NCI-H1092 (cell line): ENCODE measurements around the gene HEATR1.
"Not testable (repeated sequence)": the region's sequence is repeated elsewhere in the genome, so short reads cannot be mapped to it uniquely, and the experiment has no call there.

ENCODE experiments used
- DNase-seq: peaks from one replicate; lab custom pipeline; 2025; lab: John Stamatoyannopoulos, UW

The HEATR1 gene

DNA sequence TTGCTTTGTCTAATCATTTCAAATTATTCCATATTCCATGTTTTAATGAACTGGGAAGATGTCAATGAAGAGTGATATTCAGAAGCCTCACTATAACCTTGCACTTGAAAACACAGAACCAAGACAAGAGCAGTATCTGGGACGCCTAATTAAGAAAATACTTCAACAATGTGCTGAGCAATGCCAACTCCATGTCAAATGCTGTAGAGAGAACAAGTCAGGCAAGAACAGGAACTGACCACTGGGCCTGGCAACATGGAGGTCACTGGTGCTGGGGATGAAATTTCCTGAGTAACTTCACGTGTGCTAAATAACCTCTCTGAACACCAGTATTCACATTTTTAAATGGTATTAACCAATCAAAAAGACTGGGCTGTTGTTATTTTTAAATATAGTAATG lies 22.8 kb downstream of the HEATR1 start:
- no peak for DNase-seq

DNA sequence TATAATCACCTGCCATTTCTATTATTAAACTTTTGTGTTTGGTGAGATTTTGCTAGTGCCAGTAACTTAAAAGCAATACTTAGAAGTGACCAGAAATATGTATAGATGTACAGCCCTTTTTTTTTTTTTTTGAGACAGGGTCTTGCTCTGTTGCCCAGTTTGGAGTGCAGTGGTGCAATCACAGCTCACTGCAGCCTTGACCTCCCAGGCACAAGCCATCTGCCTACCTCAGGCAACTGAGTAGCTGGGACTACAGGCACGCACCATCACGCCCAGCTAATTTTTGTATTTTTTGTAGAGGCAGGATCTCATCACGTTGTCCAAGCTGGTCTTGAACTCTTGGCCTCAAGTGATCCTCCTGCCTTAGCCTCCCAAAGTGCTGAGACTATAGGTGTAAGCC lies 23.9 kb downstream of the HEATR1 start:
- DNase-seq: not testable (repeated sequence)

GRCh38 chr1:236578661-236579060 lies 25.7 kb downstream of the HEATR1 start:
- no peak for DNase-seq

DNA sequence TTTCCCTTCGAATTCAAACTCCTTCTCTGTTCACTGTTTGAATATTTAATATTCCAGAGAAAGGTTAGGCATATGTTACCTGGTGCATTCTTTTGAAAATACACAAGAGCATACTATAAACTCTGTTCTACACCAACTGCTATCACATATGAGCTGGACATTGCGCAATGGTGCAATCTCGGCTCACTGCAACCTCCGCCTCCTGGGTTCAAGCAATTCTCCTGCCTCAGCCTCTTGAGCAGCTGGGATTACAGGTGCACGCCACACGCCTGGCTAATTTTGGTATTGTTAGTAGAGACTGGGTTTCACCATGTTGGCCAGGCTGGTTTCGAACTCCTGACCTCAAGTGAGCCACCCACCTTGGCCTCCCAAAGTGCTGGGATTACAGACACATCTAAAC lies 27.3 kb downstream of the HEATR1 start:
- DNase-seq: not testable (repeated sequence)

- no peak for DNase-seq
Measured at GRCh38 chr1:236576004-236576403, 28.3 kb downstream of the HEATR1 start.

GRCh38 chr1:236575523-236575922 lies 28.8 kb downstream of the HEATR1 start:
- no peak for DNase-seq

DNA sequence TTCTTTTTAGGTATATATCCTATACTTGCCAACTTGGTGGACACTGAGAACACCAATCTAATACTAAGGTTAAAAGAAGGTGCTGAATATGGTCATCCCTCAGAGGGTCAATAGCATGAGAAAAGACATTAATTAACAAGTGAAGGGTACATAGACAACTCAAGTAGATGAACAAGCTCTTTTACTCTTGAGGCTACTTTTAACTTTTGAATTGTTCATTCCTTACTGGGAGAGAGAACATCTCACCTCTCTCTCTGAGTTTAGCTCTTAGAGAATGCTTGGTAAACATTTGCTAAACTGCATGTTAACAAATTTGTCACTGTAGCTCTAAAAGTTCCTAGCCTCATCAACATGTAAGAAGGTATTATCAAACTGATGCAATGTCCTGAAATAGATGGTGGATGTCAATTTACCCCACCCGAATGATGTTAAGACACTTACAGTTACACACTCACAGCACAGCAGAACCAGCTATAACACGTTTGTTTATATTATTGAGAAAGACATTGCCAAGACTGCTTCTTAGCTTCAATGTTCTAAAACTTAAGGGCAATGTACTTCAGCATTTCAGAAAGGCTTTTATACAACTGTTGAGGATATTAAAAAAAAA lies 35.9 kb downstream of the HEATR1 start:
- no peak for DNase-seq

DNA sequence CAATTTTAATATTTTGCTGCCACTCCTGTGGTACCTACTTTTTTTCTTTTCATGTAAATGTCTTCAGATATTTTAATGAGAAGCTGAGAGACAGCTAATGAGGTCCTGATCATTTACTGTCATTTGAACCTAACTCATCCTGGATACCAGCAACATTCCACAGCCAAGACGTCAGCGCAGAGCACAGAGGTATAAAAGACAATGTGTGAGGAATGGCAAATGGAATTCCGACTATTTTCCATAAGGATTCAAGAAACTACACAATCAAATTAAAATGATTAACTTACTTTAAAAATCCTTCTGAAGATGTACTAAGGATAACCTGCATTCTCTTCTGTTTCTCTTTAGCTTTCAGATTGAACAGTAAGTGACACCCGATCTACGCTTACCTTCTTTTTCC lies 38.8 kb downstream of the HEATR1 start:
- DNase-seq: no peak

- no peak for DNase-seq
Measured at GRCh38 chr1:236561976-236562375, 42.3 kb downstream of the HEATR1 start.

GRCh38 chr1:236560213-236560771 lies 44.0 kb downstream of the HEATR1 start:
- no peak for DNase-seq

GRCh38 chr1:236558846-236559245 lies 45.5 kb downstream of the HEATR1 start:
- DNase-seq: no peak

- no peak for DNase-seq
Measured at GRCh38 chr1:236558081-236558480, 46.2 kb downstream of the HEATR1 start.

DNA sequence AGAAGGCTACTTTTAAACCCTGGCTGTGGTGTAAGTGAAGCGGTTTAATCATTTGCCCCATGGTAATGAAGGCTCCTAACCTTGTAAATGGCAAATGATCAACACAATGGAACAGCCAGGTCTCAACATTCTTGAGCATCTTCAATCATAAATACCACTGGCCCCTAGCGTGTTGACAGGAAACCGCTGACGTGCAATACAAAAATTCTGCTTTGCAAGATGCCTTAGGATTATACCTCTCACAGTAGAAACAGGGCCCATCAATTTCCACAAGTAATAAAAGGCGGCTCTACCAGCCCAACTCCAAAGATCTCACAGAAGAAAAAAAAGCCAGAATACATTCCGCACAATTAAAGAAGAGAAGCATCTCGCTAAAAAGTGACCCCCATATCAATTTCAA lies 47.7 kb downstream of the HEATR1 start:
- no peak for DNase-seq

DNA sequence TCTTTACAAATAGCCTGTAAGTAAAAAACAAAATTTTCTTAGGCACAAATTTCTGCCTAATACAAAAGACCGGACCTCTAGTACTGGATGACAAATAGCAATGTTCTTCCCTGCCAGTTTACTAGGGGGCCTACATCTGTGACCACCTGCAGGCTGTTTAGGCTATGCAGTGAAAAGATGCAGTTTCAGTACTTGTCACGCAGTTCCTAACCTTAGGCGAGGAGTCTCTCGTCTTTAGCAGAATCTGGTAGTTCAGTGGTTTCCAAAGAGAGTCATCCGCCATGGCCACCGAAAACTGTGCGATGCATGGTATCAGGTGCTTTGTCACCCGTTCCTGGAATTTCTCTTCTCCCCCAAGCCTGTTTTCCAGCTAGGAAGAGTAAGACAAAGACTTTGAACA lies 50.9 kb downstream of the HEATR1 start:
- DNase-seq: no peak

DNA sequence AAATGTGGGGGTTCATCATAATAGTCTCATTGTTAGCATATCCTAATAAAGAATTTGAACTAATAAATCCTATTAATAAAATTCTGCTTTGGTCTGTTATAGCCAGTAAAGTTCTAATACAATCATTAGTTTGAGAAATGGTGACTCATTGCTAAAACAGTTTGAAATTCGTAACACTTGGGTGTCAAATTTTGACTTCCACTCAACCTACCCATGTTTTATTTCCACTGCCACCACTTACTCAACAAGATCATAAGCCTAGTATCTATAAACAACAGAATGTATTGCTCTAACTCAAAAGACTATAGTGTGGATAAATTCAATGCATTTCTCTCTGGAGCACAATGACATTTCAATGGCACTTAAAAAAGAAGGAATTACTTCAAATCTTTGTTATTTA lies 51.4 kb downstream of the HEATR1 start:
- no peak for DNase-seq

DNA sequence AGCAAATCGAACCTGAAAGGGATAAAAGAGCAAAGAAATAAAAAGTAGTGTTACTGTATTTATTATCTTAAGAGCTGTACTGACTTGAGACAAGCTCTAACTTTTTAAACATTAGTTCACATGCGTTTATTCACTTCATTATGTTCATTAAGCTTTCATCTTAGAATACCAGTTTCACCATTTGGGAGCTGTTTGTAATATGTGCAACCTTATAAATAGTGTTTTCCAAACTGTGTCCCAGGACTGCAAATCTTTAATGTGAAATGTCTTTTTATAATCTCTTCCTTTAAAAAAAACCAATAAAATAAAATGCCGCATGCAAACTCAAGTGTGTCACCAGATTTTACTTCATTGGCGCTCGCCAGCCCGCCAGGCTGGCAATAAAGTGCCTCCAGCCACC lies 52.2 kb downstream of the HEATR1 start:
- no peak for DNase-seq

DNA sequence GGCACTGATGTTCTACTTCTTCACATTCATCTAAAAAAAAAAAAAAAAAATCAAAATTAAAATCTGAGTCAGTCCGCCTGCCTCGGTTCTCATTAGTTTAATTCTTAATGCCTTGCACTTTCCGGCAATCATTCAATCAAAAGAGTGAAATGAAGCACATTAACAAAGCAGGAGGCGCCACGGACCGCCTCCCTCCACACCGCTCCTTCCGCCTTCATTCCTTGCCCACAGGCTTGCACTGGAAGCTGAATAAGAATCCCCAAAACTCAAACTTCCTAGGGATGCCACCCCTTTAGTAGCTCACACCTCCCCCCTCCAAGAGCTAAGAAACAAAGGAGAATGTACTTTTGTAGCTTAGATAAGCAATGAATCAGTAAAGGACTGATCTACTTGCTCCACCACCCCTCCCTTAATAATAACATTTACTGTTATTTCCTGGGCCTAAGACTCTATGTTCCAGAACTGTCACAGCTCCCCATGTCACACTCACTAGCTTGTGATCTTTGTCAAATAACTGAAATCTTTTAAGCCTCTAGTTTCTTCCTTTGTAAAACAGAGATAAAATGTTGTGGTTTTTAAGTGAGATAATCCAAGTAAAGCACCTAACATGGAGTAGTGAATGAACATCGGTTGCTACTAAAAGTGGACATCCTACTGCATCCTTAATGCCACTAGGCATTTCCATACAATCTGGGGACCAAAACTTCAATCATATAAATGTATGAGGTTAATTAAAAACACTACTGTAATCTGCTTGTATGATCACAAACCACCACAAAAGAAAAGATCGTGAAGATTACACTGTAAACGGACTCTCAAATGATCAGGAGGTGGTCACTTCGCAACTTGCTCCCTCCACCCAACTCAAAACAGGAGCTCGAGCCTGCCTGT lies 53.1 kb downstream of the HEATR1 start:
- DNase-seq: no peak

DNA sequence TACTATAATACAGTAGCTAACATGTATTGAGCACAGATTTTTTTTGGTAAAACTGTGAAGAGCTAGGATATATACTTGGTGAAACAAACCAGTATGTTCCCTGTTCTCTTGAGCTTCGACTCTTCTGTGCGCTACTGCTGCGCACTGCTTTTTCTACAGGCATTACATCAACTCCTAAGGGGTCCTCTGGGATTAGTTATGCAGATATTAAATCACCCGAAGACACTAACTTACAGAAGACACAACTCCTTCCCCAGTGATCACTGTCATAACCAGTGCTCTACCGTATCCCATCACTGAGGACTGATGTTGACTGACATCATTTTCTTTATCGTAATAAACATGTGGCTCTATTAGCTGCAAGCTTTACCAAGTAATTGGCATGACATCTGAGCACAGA lies 55.9 kb downstream of the HEATR1 start:
- no peak for DNase-seq

DNA sequence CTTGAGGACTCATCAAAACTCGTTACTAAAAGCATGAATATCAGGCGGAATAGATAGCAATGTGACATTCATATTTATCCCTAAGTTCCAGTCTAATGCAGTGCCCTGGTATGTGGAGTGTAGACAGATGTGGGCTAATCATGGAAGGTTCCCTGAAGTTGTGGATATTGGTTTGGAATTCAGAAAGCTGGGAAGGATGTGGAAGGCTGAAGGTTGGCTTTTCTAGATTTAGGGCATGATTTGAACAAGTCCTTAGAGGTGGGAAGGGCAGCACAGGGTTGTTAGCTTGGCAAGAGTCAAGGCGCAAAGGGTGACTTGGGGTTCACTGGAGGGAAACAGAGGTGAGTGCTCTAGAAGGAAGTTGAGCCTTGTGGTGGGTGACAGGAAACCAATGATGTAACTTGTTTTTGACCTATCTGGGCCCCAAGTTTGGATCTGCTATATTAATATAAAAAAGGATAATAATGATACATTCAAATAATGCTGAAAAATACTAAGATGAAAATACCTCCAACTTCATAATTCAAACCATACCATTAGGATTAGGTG lies 58.6 kb downstream of the HEATR1 start:
- no peak for DNase-seq

DNA sequence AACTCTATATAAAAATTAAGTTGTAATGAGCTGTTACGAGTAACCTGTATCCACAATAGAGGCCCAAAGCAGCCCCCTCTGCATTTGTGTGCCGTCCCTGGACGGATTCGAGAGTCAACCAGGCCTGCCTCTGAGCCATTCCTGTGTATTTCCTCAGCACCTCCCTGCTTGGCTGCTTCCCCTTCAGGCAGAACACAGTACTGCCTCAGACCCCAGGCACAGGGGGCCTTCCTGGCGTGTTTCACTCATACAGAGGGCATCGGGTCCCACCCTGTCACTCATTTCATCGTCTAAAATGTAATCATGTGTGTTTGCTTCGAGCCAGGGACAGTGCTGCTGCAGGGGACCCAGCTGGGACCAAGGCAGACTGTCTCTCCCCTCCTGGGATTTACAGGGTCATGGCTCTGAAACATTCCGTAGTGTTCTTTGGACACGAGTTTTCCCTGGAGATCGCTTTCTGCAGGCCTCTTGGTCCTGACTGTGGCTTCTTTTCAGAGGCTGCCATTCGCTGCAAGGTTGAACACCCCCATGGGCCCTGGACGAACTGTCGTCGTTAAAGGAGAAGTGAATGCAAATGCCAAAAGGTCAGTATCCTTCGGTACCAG lies 61.1 kb downstream of the HEATR1 start:
- DNase-seq: no peak

GRCh38 chr1:236541710-236542109 lies 62.6 kb downstream of the HEATR1 start:
- DNase-seq: no peak

GRCh38 chr1:236540813-236541465 lies 63.4 kb downstream of the HEATR1 start:
- no peak for DNase-seq
